Retinal pigment epithelial cell (primary cell): ENCODE measurements around the gene TMEM204.

Experiments
- DNase-seq: peaks from one replicate; pipeline ENCODE4 v3.0.0-alpha.2; 2010; ENCODE audit warnings: low read depth
- H3K4me3 ChIP-seq: 2 replicates; pipeline ENCODE4 v1.5.1; 2011; ENCODE audit warnings: mild to moderate bottlenecking, low read length, control low read depth, moderate library complexity
- CTCF ChIP-seq: conservative IDR thresholded peaks from 2 replicates; pipeline ENCODE4 v1.5.1; 2011; ENCODE audit warnings: low read depth, low read length, control low read depth, inconsistent platforms

TMEM204 gene

GRCh38 chr16:1524366-1524765 is 9.1 kb upstream of the TMEM204 start:
- DNase-seq = no peak
- TF ChIP-seq CTCF = no peak
- no peak overlapping the region for H3K4me3 ChIP-seq

GRCh38 chr16:1525871-1526607 is 7.4 kb upstream of the TMEM204 start:
- no peak for DNase-seq
- no peak overlapping the region for H3K4me3 ChIP-seq
- TF ChIP-seq CTCF = no peak

GRCh38 chr16:1526608-1527555 is 6.6 kb upstream of the TMEM204 start:
- DNase-seq = no peak
- TF ChIP-seq CTCF = no peak
- no peak overlapping the region for H3K4me3 ChIP-seq

- H3K4me3 ChIP-seq = no peak overlapping the region
- no peak for TF ChIP-seq CTCF
- DNase-seq = no peak
Observed at GRCh38 chr16:1527836-1528811, 5.3 kb upstream of the TMEM204 start.

GRCh38 chr16:1528921-1529537 is 4.4 kb upstream of the TMEM204 start:
- no peak for TF ChIP-seq CTCF
- H3K4me3 ChIP-seq = no peak overlapping the region
- DNase-seq = no peak

- no peak for DNase-seq
- TF ChIP-seq CTCF = no peak
- no peak overlapping the region for H3K4me3 ChIP-seq
Observed at GRCh38 chr16:1530349-1530882, 3.0 kb upstream of the TMEM204 start.
